H1 (cell line): ENCODE data around the gene ZNF462. TPM values are rescaled to one million over a fixed set of nuclear protein-coding genes. Genes with fewer than 3 reads are reported as not detected.

ENCODE experiments used
- CTCF ChIA-PET: fragments of 300-600 bp; sonication (Branson Sonifier 250); formaldehyde crosslinking; loops from one replicate; lab custom pipeline; 2021; ENCODE audit not compliant: partially characterized antibody; lab: Charles Lee
- POLR2A ChIA-PET: fragments of 300-600 bp; sonication (Branson Sonifier 250); formaldehyde crosslinking; loops from one replicate; lab custom pipeline; 2021; ENCODE audit warnings: inconsistent platforms; ENCODE audit not compliant: partially characterized antibody; lab: Charles Lee
- DNase-seq, 2 experiments: peaks; one replicate each; pipeline versions ENCODE4 v3.0.0 to v3.0.0-alpha.2; 2010 to 2022; ENCODE audit warnings: low spot score in 2 of 2, low read depth in 1 of 2, mixed read lengths in 1 of 2
- FAIRE-seq: peaks from 2 replicates; lab custom pipeline; 2011; peaks lifted over from hg19 to GRCh38; lab: Jason Lieb, UNC
- H2AFZ ChIP-seq: 2 replicates; pipeline ENCODE4 v1.8.1; 2012; ENCODE audit warnings: low read length, inconsistent platforms
- H2AK5ac ChIP-seq: 2 replicates; pipeline ENCODE4 v1.6.1; 2013; ENCODE audit warnings: low read depth, low read length
- H2BK120ac ChIP-seq: replicated peaks from 2 replicates; pipeline ENCODE3; 2013; ENCODE audit warnings: low read depth, low read length, inconsistent platforms
- H2BK12ac ChIP-seq: 2 replicates; pipeline ENCODE4 v1.6.1; 2013; ENCODE audit warnings: low read depth, low read length
- H2BK15ac ChIP-seq: 2 replicates; pipeline ENCODE4 v1.6.1; 2013; ENCODE audit warnings: low read length
- H2BK20ac ChIP-seq: 2 replicates; pipeline ENCODE4 v1.6.1; 2013; ENCODE audit warnings: low read length
- H2BK5ac ChIP-seq: 2 replicates; pipeline ENCODE4 v1.6.1; 2013; ENCODE audit warnings: low read depth, low read length
- H3K14ac ChIP-seq: 2 replicates; pipeline ENCODE4 v1.6.1; 2013; ENCODE audit warnings: inconsistent platforms; ENCODE audit not compliant: insufficient read length
- H3K18ac ChIP-seq: 2 replicates; pipeline ENCODE4 v1.6.1; 2013; ENCODE audit warnings: low read length; ENCODE audit errors: extremely low read depth
- H3K23ac ChIP-seq: 2 replicates; pipeline ENCODE4 v1.6.1; 2013; ENCODE audit warnings: inconsistent platforms; ENCODE audit not compliant: insufficient read length
- H3K23me2 ChIP-seq: 2 replicates; pipeline ENCODE4 v1.6.1; 2013; ENCODE audit warnings: low read depth, low read length
- H3K27ac ChIP-seq: 2 replicates; pipeline ENCODE4 v1.6.1; 2011; ENCODE audit warnings: low read depth, low read length, inconsistent platforms
- H3K27me3 ChIP-seq, 4 experiments: replicated peaks in 1 of 4; 1 replicate in 1 of 4; 2 replicates in 3 of 4; pipeline versions ENCODE4 v1.6.1 to v1.8.1; 2011 to 2013; ENCODE audit warnings: low read length in 3 of 4, mild to moderate bottlenecking in 3 of 4, inconsistent platforms in 2 of 4, mixed read lengths in 2 of 4, moderate library complexity in 1 of 4; ENCODE audit not compliant: control insufficient read depth in 3 of 4, insufficient read depth in 3 of 4; ENCODE audit errors: extremely low read depth in 1 of 4
- H3K36me3 ChIP-seq, 4 experiments: 2 replicates each; pipeline versions ENCODE4 v1.6.1 to v1.8.1; 2011 to 2013; ENCODE audit warnings: mild to moderate bottlenecking in 4 of 4, low read length in 3 of 4, moderate library complexity in 2 of 4, control low read depth in 1 of 4, inconsistent platforms in 1 of 4; ENCODE audit not compliant: insufficient read depth in 4 of 4, control insufficient read depth in 2 of 4
- H3K4ac ChIP-seq: replicated peaks from 2 replicates; pipeline ENCODE3; 2013; ENCODE audit warnings: low read length, low read depth, mixed read lengths, inconsistent platforms; ENCODE audit not compliant: insufficient read length
- H3K4me1 ChIP-seq, 4 experiments: replicated peaks in 1 of 4; 1 replicate in 1 of 4; 2 replicates in 3 of 4; pipeline versions ENCODE4 v1.6.1 to v1.8.1; 2011 to 2013; ENCODE audit warnings: low read length in 3 of 4, inconsistent platforms in 2 of 4, mixed read lengths in 1 of 4; ENCODE audit not compliant: insufficient read depth in 4 of 4, control insufficient read depth in 3 of 4
- H3K4me2 ChIP-seq, 2 experiments: 2 replicates each; pipeline versions ENCODE4 v1.6.1 to v1.8.1; 2011 to 2013; ENCODE audit warnings: low read depth in 2 of 2, low read length in 2 of 2, control low read depth in 1 of 2, inconsistent platforms in 1 of 2, mild to moderate bottlenecking in 1 of 2; ENCODE audit not compliant: insufficient read depth in 1 of 2
- H3K4me3 ChIP-seq, 4 experiments: fragments of 200-600, 300-600 bp in 1 of 4; sonication (generic), shearing (Covaris generic), sonication (Bioruptor Twin) in 1 of 4; 2 replicates each; pipeline versions ENCODE4 v1.5.1 to v1.8.1; 2011 to 2016; ENCODE audit warnings: low read length in 4 of 4, low read depth in 3 of 4, control low read depth in 2 of 4, inconsistent platforms in 2 of 4, mild to moderate bottlenecking in 2 of 4, mixed read lengths in 1 of 4, moderate library complexity in 1 of 4; ENCODE audit not compliant: insufficient read depth in 2 of 4; ENCODE audit errors: extremely low read depth in 1 of 4
- H3K56ac ChIP-seq: replicated peaks from 2 replicates; pipeline ENCODE3; 2013; ENCODE audit warnings: low read depth, mild to moderate bottlenecking, mixed read lengths, low read length, inconsistent platforms; ENCODE audit not compliant: insufficient read length
- H3K79me1 ChIP-seq: 2 replicates; pipeline ENCODE4 v1.6.1; 2013; ENCODE audit warnings: low read depth, low read length, control low read depth
- H3K79me2 ChIP-seq, 2 experiments: 2 replicates each; pipeline versions ENCODE4 v1.6.1 to v1.8.1; 2012 to 2013; ENCODE audit warnings: low read length in 2 of 2, mild to moderate bottlenecking in 2 of 2, inconsistent platforms in 1 of 2; ENCODE audit not compliant: insufficient read depth in 2 of 2, control insufficient read depth in 1 of 2
- H3K9ac ChIP-seq, 4 experiments: replicated peaks in 1 of 4; 1 replicate in 1 of 4; 2 replicates in 3 of 4; pipeline versions ENCODE4 v1.6.1 to v1.8.1; 2011 to 2013; ENCODE audit warnings: low read depth in 3 of 4, low read length in 3 of 4, control low read depth in 2 of 4, mild to moderate bottlenecking in 2 of 4, moderate library complexity in 2 of 4, inconsistent platforms in 1 of 4; ENCODE audit errors: extremely low read depth in 1 of 4
- H3K9me3 ChIP-seq, 2 experiments: 2 replicates each; pipeline versions ENCODE4 v1.6.1 to v1.8.1; 2012 to 2013; ENCODE audit warnings: mild to moderate bottlenecking in 2 of 2, moderate library complexity in 2 of 2, control low read depth in 1 of 2, inconsistent platforms in 1 of 2, low read depth in 1 of 2, low read length in 1 of 2, mixed read lengths in 1 of 2; ENCODE audit not compliant: insufficient read depth in 2 of 2
- H4K20me1 ChIP-seq, 2 experiments: replicated peaks in 1 of 2; 2 replicates each; pipeline versions ENCODE3 to v1.8.1; 2011 to 2013; ENCODE audit warnings: inconsistent platforms in 2 of 2, low read length in 2 of 2, mild to moderate bottlenecking in 1 of 2; ENCODE audit not compliant: insufficient read depth in 2 of 2, control insufficient read depth in 1 of 2
- H4K5ac ChIP-seq: 2 replicates; pipeline ENCODE4 v1.6.1; 2013; ENCODE audit warnings: low read length, low read depth, mixed read lengths, inconsistent platforms; ENCODE audit not compliant: insufficient read length
- H4K8ac ChIP-seq: 2 replicates; pipeline ENCODE4 v1.8.0; 2013; ENCODE audit warnings: mild to moderate bottlenecking, moderate library complexity, low read length, inconsistent platforms; ENCODE audit not compliant: insufficient read depth; ENCODE audit errors: extremely low read depth
- H4K91ac ChIP-seq: replicated peaks from 2 replicates; pipeline ENCODE3; 2013; ENCODE audit warnings: low read length, mixed read lengths, inconsistent platforms; ENCODE audit not compliant: insufficient read length
- ASH2L ChIP-seq: fragments of 200-600, 300-600 bp; sonication (generic); IDR thresholded peaks from one replicate; pipeline ENCODE4 v1.7.1; 2017; ENCODE audit warnings: low read length
- BRCA1 ChIP-seq: IDR thresholded peaks from 2 replicates; pipeline ENCODE4 v1.6.1; 2012; ENCODE audit warnings: low read depth, low read length, improper control_type of control experiment
- CEBPB ChIP-seq: IDR thresholded peaks from 2 replicates; pipeline ENCODE4 v1.6.1; 2012; ENCODE audit warnings: low read depth, low read length
- CHD2 ChIP-seq: IDR thresholded peaks from 2 replicates; pipeline ENCODE4 v1.6.1; 2012; ENCODE audit warnings: low read length, improper control_type of control experiment
- CTBP2 ChIP-seq: IDR thresholded peaks from 2 replicates; pipeline ENCODE4 v1.7.0; 2011; ENCODE audit warnings: borderline replicate concordance, mild to moderate bottlenecking, moderate library complexity, mixed read lengths, low read length; ENCODE audit not compliant: insufficient read depth, insufficient read length
- GABPA ChIP-seq: IDR thresholded peaks from 2 replicates; pipeline ENCODE4 v1.6.1; 2011; ENCODE audit warnings: mild to moderate bottlenecking, low read length, moderate library complexity, borderline replicate concordance; ENCODE audit not compliant: insufficient read depth
- KDM1A ChIP-seq: fragments of 200-600, 300-600 bp; sonication (generic); IDR thresholded peaks from 2 replicates; pipeline ENCODE4 v1.7.1; 2016; ENCODE audit warnings: mild to moderate bottlenecking, low read length, borderline replicate concordance
- NRF1 ChIP-seq: IDR thresholded peaks from 2 replicates; pipeline ENCODE4 v1.6.1; 2011; ENCODE audit warnings: mild to moderate bottlenecking, low read depth, low read length, improper control_type of control experiment
- POU5F1 ChIP-seq: IDR thresholded peaks from 2 replicates; pipeline ENCODE4 v1.6.1; 2011; ENCODE audit warnings: low read depth, mild to moderate bottlenecking, low read length, moderate library complexity
- RBBP5 ChIP-seq: IDR thresholded peaks from 2 replicates; pipeline ENCODE4 v1.7.1; 2012; ENCODE audit warnings: low read depth, mild to moderate bottlenecking, inconsistent platforms, low read length, moderate library complexity, borderline replicate concordance
- SP1 ChIP-seq: IDR thresholded peaks from 2 replicates; pipeline ENCODE4 v1.6.1; 2011; ENCODE audit warnings: low read depth, low read length
- TCF12 ChIP-seq: IDR thresholded peaks from 2 replicates; pipeline ENCODE4 v1.6.1; 2011; ENCODE audit warnings: low read depth, mild to moderate bottlenecking, low read length
- TEAD4 ChIP-seq: IDR thresholded peaks from 2 replicates; pipeline ENCODE4 v1.6.1; 2012; ENCODE audit warnings: low read depth, low read length, inconsistent platforms, mixed read lengths
- WGBS, 2 experiments: shearing (Covaris generic) in 1 of 2; methylation state at CpG; one replicate each; pipeline versions ENCODE4 v1.1.6 to v1.1.7; 2013 to 2015; ENCODE audit warnings: low lambda C conversion rate in 2 of 2, mixed read lengths in 2 of 2, inconsistent platforms in 1 of 2, low coverage in 1 of 2, missing lambda C conversion rate in 1 of 2; ENCODE audit not compliant: insufficient replicate concordance in 2 of 2, insufficient coverage in 1 of 2, insufficient read length in 1 of 2; ENCODE audit errors: extremely low coverage in 1 of 2, missing lambda C conversion rate in 1 of 2; 5-methylcytosine and 5-hydroxymethylcytosine counted together
- polyA plus RNA-seq, 7 experiments: library from polyadenylated mRNA; depleted of rRNA in 3 of 7; stranded (reverse) in 5 of 7; unstranded in 2 of 7; fragments of >200 nt in 5 of 7; fragments of 200-250 nt in 2 of 7; gene quantifications; 1 replicate in 5 of 7; 2 replicates in 1 of 7; 4 replicates in 1 of 7; pipeline versions ENCODE4 v1.2.1 to v1.2.3, GENCODE V29; 2011 to 2013; ENCODE audit warnings: missing spikeins in 2 of 7, mixed read lengths in 2 of 7
- total RNA-seq: library from RNA; stranded (reverse); fragmentation: NEBNext Ultra II Directional; extraction: Animal tissue kit (Norgen Biotek cat#: 25700); gene quantifications from 2 replicates; pipeline ENCODE4 v1.2.1, GENCODE V29; 2021

The ZNF462 gene
- total and polyA plus RNA-seq, 2 of the 8 experiments (the other 6 are each of a cell fraction or from before 2014, with no cell fraction given), result 30.0 to 163 TPM

GRCh38 chr9:106878934-106879333 lies 16.0 kb downstream of the ZNF462 start:
- peak overlapping the region; percentile 94 for H2BK20ac ChIP-seq
- H2AK5ac ChIP-seq, result peak overlapping the region; percentile 84
- whole genome bisulfite sequencing, 2 experiments, result 39% methylated on average over 4 of the region's 4 CpGs; no CpG with 5 or more reads in 1 of the 2 experiments
- H3K79me2 ChIP-seq, result peaks cover 58 to 100% of the 10 kb centered on the region in 2 experiments
- no peak for FAIRE-seq
- ChIA-PET POLR2A (interaction anchor here (0.9 to 5.1 kb wide), 6 partner anchors 10 to 56 kb away, joined by 3 to 64 read pairs (median 10); partner anchors contain the start of gene ZNF462), CTCF (interaction anchor here (1.3 kb wide), 1 partner anchor 10 kb away, joined by 4 read pairs; no protein-coding TSS in a partner anchor)
- H3K27ac ChIP-seq, result no peak overlapping the region
- no peaks in the 10 kb centered on the region for H3K27me3 ChIP-seq
- peaks cover 17 to 27% of the 10 kb centered on the region in 2 experiments for H4K20me1 ChIP-seq
- peak overlapping the region; percentile 93; the same call in 1 of the 2 replicates for H2BK5ac ChIP-seq
- peak overlapping the region; percentile 12 for H4K5ac ChIP-seq
- no peak overlapping the region for H2AFZ ChIP-seq
- peak overlapping the region; percentile 96 for H2BK12ac ChIP-seq
- H3K4me3 ChIP-seq, result peak overlapping the region in 2 of 4 experiments; percentile 11 to 49; a peak in 3 of 8 replicates
- H4K8ac ChIP-seq, result no peak overlapping the region
- no peak overlapping the region for H2BK15ac ChIP-seq
- TF ChIP-seq KDM1A, result no peak
- no peak for TF ChIP-seq POU5F1
- no peak for TF ChIP-seq SP1
- TF ChIP-seq TCF12, result no peak
- no peak for TF ChIP-seq NRF1
- no peak for TF ChIP-seq ASH2L
- TF ChIP-seq GABPA, result no peak
- TF ChIP-seq BRCA1, result no peak
- TF ChIP-seq CTBP2, result no peak
- no peak for TF ChIP-seq TEAD4
- TF ChIP-seq CEBPB, result no peak
- no peak for TF ChIP-seq CHD2
- no peak for TF ChIP-seq RBBP5
- H2BK120ac ChIP-seq, result peak overlapping the region; percentile 81
- peaks cover 20 to 45% (median 36%) of the 10 kb centered on the region in 4 experiments for H3K4me1 ChIP-seq
- H4K91ac ChIP-seq, result peak overlapping the region; percentile 81
- H3K56ac ChIP-seq, result no peak overlapping the region
- H3K79me1 ChIP-seq, result peaks cover 5% of the 10 kb centered on the region; the same call in 1 of the 2 replicates
- H3K23ac ChIP-seq, result no peak overlapping the region
- H3K9me3 ChIP-seq, result no peaks in the 10 kb centered on the region
- peak overlapping the region; percentile 20 for H3K4ac ChIP-seq
- peak overlapping the region; percentile 92 for H3K18ac ChIP-seq
- no peak overlapping the region for H3K9ac ChIP-seq
- DNase-seq, result no peak
- no peak overlapping the region for H3K14ac ChIP-seq
- peaks cover 5% of the 10 kb centered on the region; the same call in 1 of the 2 replicates for H3K23me2 ChIP-seq
- H3K4me2 ChIP-seq, result peak overlapping the region; percentile 69 to 86
- peaks cover 0 to 14% (median 4%) of the 10 kb centered on the region in 4 experiments; a peak in 2 of 8 replicates for H3K36me3 ChIP-seq
